A549 (cell line): ENCODE results near the gene NCOA5.

Source experiments
- RAD21 ChIP-seq, 2 experiments: fragments of >200 bp in 1 of 2; sonication (Bioruptor Twin) in 1 of 2; formaldehyde crosslinking in 1 of 2; IDR thresholded peaks in 1 of 2; conservative IDR thresholded peaks in 1 of 2; 2 replicates in 1 of 2; 3 replicates in 1 of 2; pipeline ENCODE4 v1.6.1; 2012 to 2018; ENCODE audit warnings: inconsistent platforms in 1 of 2
- ZSCAN20 ChIP-seq: fragments of 250-450 bp; sonication (Bioruptor Pico); IDR thresholded peaks from 2 replicates; pipeline ENCODE4 v1.8.0; 2022; ENCODE audit warnings: mild to moderate bottlenecking, moderate library complexity

GRCh38 chr20:46100988-46101387 is 11.2 kb upstream of the NCOA5 start:
- no peak for TF ChIP-seq ZSCAN20 (CRISPR knock-in tag)
- no peak for TF ChIP-seq RAD21 (conservative IDR thresholded peaks at IDR 0.05 in 1 of 2, IDR thresholded peaks at IDR 0.05 in 1 of 2)
